ENCODE data around the gene ZDHHC7.

The ZDHHC7 gene

GRCh38 chr16:84989749-84990620 lies 21.4 kb downstream of the ZDHHC7 start:
- DNase-seq = no peak

- DNase-seq = no peak
Measured at GRCh38 chr16:84988328-84989080, 22.8 kb downstream of the ZDHHC7 start.

- DNase-seq = no peak
Measured at GRCh38 chr16:84986879-84987278, 24.5 kb downstream of the ZDHHC7 start.

- DNase-seq = no peak
Measured at GRCh38 chr16:84986102-84986501, 25.2 kb downstream of the ZDHHC7 start.

- no peak for DNase-seq
Measured at GRCh38 chr16:84985079-84986065, 26.0 kb downstream of the ZDHHC7 start.

GRCh38 chr16:84982434-84982833 lies 28.9 kb downstream of the ZDHHC7 start:
- no peak for DNase-seq

GRCh38 chr16:84979516-84979915 lies 31.8 kb downstream of the ZDHHC7 start:
- DNase-seq = no peak

GRCh38 chr16:84976644-84977400 lies 34.5 kb downstream of the ZDHHC7 start:
- no peak for DNase-seq

- DNase-seq = no peak
Measured at GRCh38 chr16:84975522-84975921, 35.8 kb downstream of the ZDHHC7 start.

GRCh38 chr16:84975066-84975465 lies 36.3 kb downstream of the ZDHHC7 start:
- no peak for DNase-seq

- no peak for DNase-seq
Measured at GRCh38 chr16:84973776-84974523, 37.4 kb downstream of the ZDHHC7 start.

- DNase-seq = no peak
Measured at GRCh38 chr16:84973236-84973635, 38.1 kb downstream of the ZDHHC7 start.

GRCh38 chr16:84970447-84971127 lies 40.7 kb downstream of the ZDHHC7 start:
- peak; percentile 82 for DNase-seq

- no peak for DNase-seq
Measured at GRCh38 chr16:84967828-84968227, 43.5 kb downstream of the ZDHHC7 start.

GRCh38 chr16:84965428-84966415 lies 45.6 kb downstream of the ZDHHC7 start:
- no peak for DNase-seq

GRCh38 chr16:84964386-84965128 lies 46.8 kb downstream of the ZDHHC7 start:
- no peak for DNase-seq

- no peak for DNase-seq
Measured at GRCh38 chr16:84963066-84963465, 48.3 kb downstream of the ZDHHC7 start.

- no peak for DNase-seq
Measured at GRCh38 chr16:84960942-84961341, 50.4 kb downstream of the ZDHHC7 start.
